ENCODE results near the gene NUDT16L1.

The NUDT16L1 gene

GRCh38 chr16:4687416-4687815 is 5.9 kb upstream of the NUDT16L1 start:
- no peak for DNase-seq (ENCODE audit: low read depth)
- H3K4me3 ChIP-seq (ENCODE audit: low read depth, low read length): no peak overlapping the region
- TF ChIP-seq CTCF (IDR thresholded peaks at IDR 0.05; ENCODE audit: low read depth, low read length): no peak
- no peak for TF ChIP-seq POLR2A (IDR thresholded peaks at IDR 0.05; ENCODE audit: extremely low read depth, insufficient read length)
- no peak for TF ChIP-seq MYC (IDR thresholded peaks at IDR 0.05; ENCODE audit: low read depth, low read length)
- no peak for TF ChIP-seq MAX (IDR thresholded peaks at IDR 0.05; ENCODE audit: low read depth, low read length)

GRCh38 chr16:4687946-4688673 is 5.3 kb upstream of the NUDT16L1 start:
- H3K4me3 ChIP-seq (ENCODE audit: low read depth, low read length): no peak overlapping the region
- no peak for TF ChIP-seq CTCF (IDR thresholded peaks at IDR 0.05; ENCODE audit: low read depth, low read length)
- no peak for TF ChIP-seq MYC (IDR thresholded peaks at IDR 0.05; ENCODE audit: low read depth, low read length)
- no peak for TF ChIP-seq POLR2A (IDR thresholded peaks at IDR 0.05; ENCODE audit: extremely low read depth, insufficient read length)
- TF ChIP-seq MAX (IDR thresholded peaks at IDR 0.05; ENCODE audit: low read depth, low read length): no peak
- DNase-seq (ENCODE audit: low read depth): no peak

- DNase-seq (ENCODE audit: low read depth): no peak
- H3K4me3 ChIP-seq (ENCODE audit: low read depth, low read length): no peak overlapping the region
- TF ChIP-seq MAX (IDR thresholded peaks at IDR 0.05; ENCODE audit: low read depth, low read length): no peak
- no peak for TF ChIP-seq MYC (IDR thresholded peaks at IDR 0.05; ENCODE audit: low read depth, low read length)
- no peak for TF ChIP-seq POLR2A (IDR thresholded peaks at IDR 0.05; ENCODE audit: extremely low read depth, insufficient read length)
- no peak for TF ChIP-seq CTCF (IDR thresholded peaks at IDR 0.05; ENCODE audit: low read depth, low read length)
These were observed 4.7 kb upstream of the NUDT16L1 start for GRCh38 chr16:4688674-4689045.

GRCh38 chr16:4689091-4689671 is 4.2 kb upstream of the NUDT16L1 start:
- TF ChIP-seq MAX (IDR thresholded peaks at IDR 0.05; ENCODE audit: low read depth, low read length): no peak
- no peak for TF ChIP-seq POLR2A (IDR thresholded peaks at IDR 0.05; ENCODE audit: extremely low read depth, insufficient read length)
- TF ChIP-seq MYC (IDR thresholded peaks at IDR 0.05; ENCODE audit: low read depth, low read length): no peak
- TF ChIP-seq CTCF (IDR thresholded peaks at IDR 0.05; ENCODE audit: low read depth, low read length): no peak
- no peak overlapping the region for H3K4me3 ChIP-seq (ENCODE audit: low read depth, low read length)
- DNase-seq (ENCODE audit: low read depth): peak; percentile 20

- H3K4me3 ChIP-seq (ENCODE audit: low read depth, low read length): no peak overlapping the region
- no peak for TF ChIP-seq CTCF (IDR thresholded peaks at IDR 0.05; ENCODE audit: low read depth, low read length)
- TF ChIP-seq MYC (IDR thresholded peaks at IDR 0.05; ENCODE audit: low read depth, low read length): no peak
- no peak for TF ChIP-seq MAX (IDR thresholded peaks at IDR 0.05; ENCODE audit: low read depth, low read length)
- TF ChIP-seq POLR2A (IDR thresholded peaks at IDR 0.05; ENCODE audit: extremely low read depth, insufficient read length): no peak
These were observed 3.3 kb upstream of the NUDT16L1 start for GRCh38 chr16:4689864-4690704.

More at GRCh38 chr16:4689864-4690704, 3.3 kb upstream of the NUDT16L1 start:
- peak; percentile 8 for DNase-seq (ENCODE audit: low read depth)
